Panc1 (cell line): ENCODE measurements around the gene PSKH1. TPM values are rescaled to one million over a fixed set of nuclear protein-coding genes. Genes with fewer than 3 reads are reported as not detected.

Experiments
- ATAC-seq: fragments of 200-7000 bp; cut with Tn5 transposase; 2 replicates; pipeline ENCODE4 v1.9.1; 2020; ENCODE audit warnings: mild to moderate bottlenecking, moderate library complexity
- BruUV-seq: library from RNA; stranded (reverse); fragments of 400-500 nt; replicated peaks from 2 replicates; lab custom pipeline; 2021; lab: Mats Ljungman, UMichigan
- CTCF ChIA-PET: fragments of 300-600 bp; sonication (Branson Sonifier 250); formaldehyde crosslinking; loops from one replicate; lab custom pipeline; 2022; ENCODE audit warnings: antibody characterized with exemption; lab: Charles Lee
- POLR2A ChIA-PET: fragments of 300-600 bp; sonication (Branson Sonifier 250); formaldehyde crosslinking; loops from one replicate; lab custom pipeline; 2022; ENCODE audit warnings: antibody characterized with exemption; lab: Charles Lee
- DNase-seq: peaks from one replicate; pipeline ENCODE4 v3.0.0-alpha.2; 2010; ENCODE audit warnings: low read depth, low spot score
- H3K27ac ChIP-seq: 2 replicates; pipeline ENCODE4 v1.5.1; 2011; ENCODE audit warnings: mild to moderate bottlenecking, low read length, inconsistent platforms
- H3K27me3 ChIP-seq: fragments of 200-500 bp; sonication (Bioruptor generic); 2 replicates; pipeline ENCODE4 v1.6.0; 2014; ENCODE audit warnings: low read length, inconsistent platforms; ENCODE audit not compliant: control insufficient read depth, insufficient read depth
- H3K36me3 ChIP-seq: fragments of 200-500 bp; sonication (Bioruptor generic); 2 replicates; pipeline ENCODE4 v1.5.1; 2014; ENCODE audit warnings: inconsistent platforms, mild to moderate bottlenecking, low read length, moderate library complexity; ENCODE audit not compliant: control insufficient read depth, insufficient read depth
- H3K4me1 ChIP-seq: 2 replicates; pipeline ENCODE4 v1.5.1; 2011; ENCODE audit warnings: inconsistent platforms, mild to moderate bottlenecking, low read length, moderate library complexity; ENCODE audit not compliant: control insufficient read depth, insufficient read depth
- H3K4me3 ChIP-seq, 2 experiments: 2 replicates each; pipeline ENCODE4 v1.5.1; 2011 to 2012; ENCODE audit warnings: low read depth in 2 of 2, low read length in 2 of 2, mild to moderate bottlenecking in 2 of 2, inconsistent platforms in 1 of 2, moderate library complexity in 1 of 2
- H3K9me3 ChIP-seq: fragments of 200-500 bp; sonication (Bioruptor generic); 2 replicates; pipeline ENCODE4 v1.5.1; 2014; ENCODE audit warnings: low read depth, mild to moderate bottlenecking, inconsistent platforms, low read length, moderate library complexity; ENCODE audit not compliant: control insufficient read depth, insufficient read depth
- CTCF ChIP-seq: fragments of 450-650 bp; IDR thresholded peaks from 2 replicates; pipeline ENCODE4 v1.5.1; 2017; ENCODE audit warnings: mild to moderate bottlenecking
- POLR2AphosphoS5 ChIP-seq: IDR thresholded peaks from 2 replicates; pipeline ENCODE4 v1.6.1; 2012; ENCODE audit warnings: mild to moderate bottlenecking, low read depth, low read length, moderate library complexity
- SIN3A ChIP-seq: IDR thresholded peaks from 2 replicates; pipeline ENCODE4 v1.6.1; 2012; ENCODE audit warnings: low read depth, mild to moderate bottlenecking, low read length, moderate library complexity, borderline replicate concordance; ENCODE audit not compliant: insufficient read depth
- TCF7L2 ChIP-seq: IDR thresholded peaks from 2 replicates; pipeline ENCODE4 v1.6.1; 2011; ENCODE audit warnings: mild to moderate bottlenecking, low read depth, low read length, inconsistent platforms
- in situ Hi-C: cut with HindIII; loops from 2 replicates; pipeline ENCODE4 v1.10.0; 2016; ENCODE audit warnings: low sequenced_read_pairs, low pct_unique_long_range_greater_than_20kb
- intact Hi-C: fragments of 100-400 bp; cut with micrococcal nuclease; formaldehyde crosslinking; loops from one replicate; pipeline ENCODE4 v1.10.0; 2022; ENCODE audit not compliant: unreplicated experiment
- total RNA-seq: library from RNA; stranded (reverse); gene quantifications from one replicate; pipeline ENCODE4 v1.2.1, GENCODE V29; 2021; ENCODE audit not compliant: unreplicated experiment
- TF ChIP-seq, protein P1 (sequence below), 2 experiments: IDR thresholded peaks; 2 replicates each; pipeline ENCODE4 v1.6.1; 2011 to 2012; ENCODE audit warnings: low read depth in 2 of 2, control low read depth in 1 of 2, low read length in 1 of 2, mild to moderate bottlenecking in 1 of 2, moderate library complexity in 1 of 2; ENCODE audit not compliant: insufficient read depth in 1 of 2

The PSKH1 gene
- total RNA-seq, 1 experiment from 2014 or later: 17.8 TPM

GRCh38 chr16:67846063-67846319, 47.1 kb upstream of the PSKH1 start:
- POLR2A ChIA-PET: no interaction called here
- ATAC-seq: no peak
- no peak for DNase-seq
- intact Hi-C loops (no loop called here), in situ Hi-C loops (no loop called here)
- Histone ChIP-seq H3K4me3 (peak overlapping the region; percentile 85 to 92), H3K4me1 (peaks cover 26% of the 10 kb centered on the region), H3K27ac (peak overlapping the region; percentile 93), H3K9me3 (no peaks in the 10 kb centered on the region), H3K27me3 (no peaks in the 10 kb centered on the region), H3K36me3 (no peaks in the 10 kb centered on the region; the same call in none of the 2 replicates)
- CTCF ChIA-PET: interaction anchor here (0.5 kb wide), 1 partner anchor 32 kb away, joined by 3 read pairs; no protein-coding TSS in a partner anchor
- BruUV-seq: no TSS peak
- TF ChIP-seq, protein P1, sequence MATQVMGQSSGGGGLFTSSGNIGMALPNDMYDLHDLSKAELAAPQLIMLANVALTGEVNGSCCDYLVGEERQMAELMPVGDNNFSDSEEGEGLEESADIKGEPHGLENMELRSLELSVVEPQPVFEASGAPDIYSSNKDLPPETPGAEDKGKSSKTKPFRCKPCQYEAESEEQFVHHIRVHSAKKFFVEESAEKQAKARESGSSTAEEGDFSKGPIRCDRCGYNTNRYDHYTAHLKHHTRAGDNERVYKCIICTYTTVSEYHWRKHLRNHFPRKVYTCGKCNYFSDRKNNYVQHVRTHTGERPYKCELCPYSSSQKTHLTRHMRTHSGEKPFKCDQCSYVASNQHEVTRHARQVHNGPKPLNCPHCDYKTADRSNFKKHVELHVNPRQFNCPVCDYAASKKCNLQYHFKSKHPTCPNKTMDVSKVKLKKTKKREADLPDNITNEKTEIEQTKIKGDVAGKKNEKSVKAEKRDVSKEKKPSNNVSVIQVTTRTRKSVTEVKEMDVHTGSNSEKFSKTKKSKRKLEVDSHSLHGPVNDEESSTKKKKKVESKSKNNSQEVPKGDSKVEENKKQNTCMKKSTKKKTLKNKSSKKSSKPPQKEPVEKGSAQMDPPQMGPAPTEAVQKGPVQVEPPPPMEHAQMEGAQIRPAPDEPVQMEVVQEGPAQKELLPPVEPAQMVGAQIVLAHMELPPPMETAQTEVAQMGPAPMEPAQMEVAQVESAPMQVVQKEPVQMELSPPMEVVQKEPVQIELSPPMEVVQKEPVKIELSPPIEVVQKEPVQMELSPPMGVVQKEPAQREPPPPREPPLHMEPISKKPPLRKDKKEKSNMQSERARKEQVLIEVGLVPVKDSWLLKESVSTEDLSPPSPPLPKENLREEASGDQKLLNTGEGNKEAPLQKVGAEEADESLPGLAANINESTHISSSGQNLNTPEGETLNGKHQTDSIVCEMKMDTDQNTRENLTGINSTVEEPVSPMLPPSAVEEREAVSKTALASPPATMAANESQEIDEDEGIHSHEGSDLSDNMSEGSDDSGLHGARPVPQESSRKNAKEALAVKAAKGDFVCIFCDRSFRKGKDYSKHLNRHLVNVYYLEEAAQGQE (IDR thresholded peaks at IDR 0.05; ENCODE audit: insufficient read depth in 1 of 2, low read depth in 2 of 2, low read length in 1 of 2): no peak
- TF ChIP-seq CTCF: no peak
- TF ChIP-seq POLR2AphosphoS5: no peak
- TF ChIP-seq SIN3A: no peak
- no peak for TF ChIP-seq TCF7L2

DNA sequence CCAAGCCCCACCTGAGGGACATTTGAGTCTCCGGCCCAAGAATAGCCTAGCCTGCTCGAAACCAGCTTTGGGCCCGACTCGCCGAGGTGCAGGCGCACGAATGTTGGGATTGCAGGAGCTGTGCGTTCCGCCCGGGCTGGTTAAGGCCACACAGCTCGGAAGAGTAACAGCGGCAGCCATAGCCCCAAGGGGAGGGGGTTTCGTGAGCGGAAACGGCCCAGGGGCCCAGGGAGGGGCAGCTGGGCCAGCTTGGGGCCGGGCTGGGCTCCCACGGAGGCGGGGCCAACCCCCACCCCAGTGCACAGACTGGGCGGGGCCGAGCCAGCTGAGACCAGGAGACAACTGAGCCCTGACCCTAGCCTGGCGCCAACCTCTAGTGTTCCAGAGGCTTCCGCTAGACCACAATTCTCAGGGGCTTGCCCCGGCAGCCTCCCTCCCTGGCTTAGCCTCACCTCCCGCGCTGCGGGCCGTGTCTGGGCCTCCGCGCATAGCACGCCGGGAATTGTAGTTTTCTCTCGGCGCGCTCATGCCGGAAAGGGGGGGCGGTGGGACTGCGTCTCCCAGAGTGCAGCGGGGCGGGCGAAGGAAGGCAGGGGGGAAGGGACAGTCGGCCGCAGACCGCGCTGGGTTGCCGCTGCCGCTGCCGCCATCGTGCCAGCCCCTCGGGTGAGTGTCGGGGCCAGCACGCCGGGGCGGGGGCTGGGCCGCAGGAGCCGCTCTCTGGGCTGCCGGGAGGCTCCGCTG, 46.6 kb upstream of the PSKH1 start, which contains the start of gene NUTF2:
NUTF2 (plus strand) TSS at position 614 of the 744 bp plus-strand sequence. CDS start 18,198 bp downstream, outside the sequence.
- Histone ChIP-seq H3K4me1 (peaks cover 26% of the 10 kb centered on the region), H3K36me3 (no peaks in the 10 kb centered on the region; the same call in none of the 2 replicates), H3K27me3 (no peaks in the 10 kb centered on the region), H3K4me3 (peak within 1 kb of the TSS; percentile 85 to 92), H3K9me3 (no peaks in the 10 kb centered on the region), H3K27ac (peak within 1 kb of the TSS; percentile 93)
- in situ Hi-C loops (no loop called here), intact Hi-C loops (no loop called here)
- BruUV-seq: no TSS peak
- ATAC-seq: peak; percentile 85
- TF ChIP-seq POLR2AphosphoS5 (0 out of 2 replicates have a peak, but pooled peaks have one; percentile 54), CTCF (no peak)
- no peak for DNase-seq
- ChIA-PET CTCF (no interaction called here), POLR2A (no interaction called here)
